ENCODE measurements around the gene SECISBP2L.

The SECISBP2L gene

DNA sequence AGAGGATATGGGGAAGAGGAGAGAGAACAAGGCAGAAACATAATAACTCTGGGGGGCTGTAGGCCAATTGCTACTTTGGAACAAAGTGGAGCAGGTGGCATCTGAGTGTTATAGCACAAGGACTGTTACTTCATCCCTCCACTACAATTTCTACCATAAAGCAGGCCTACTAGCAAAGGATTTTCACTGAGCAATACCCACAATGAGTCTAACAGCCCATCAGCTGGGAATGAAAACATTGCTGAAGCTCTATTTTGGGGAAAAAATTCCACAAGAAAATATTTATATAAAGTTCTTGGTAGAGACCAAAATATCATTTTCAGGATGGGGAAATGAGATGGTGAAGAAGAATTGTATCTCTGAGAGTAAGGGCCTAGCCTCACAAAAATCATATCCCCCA lies 78.9 kb downstream of the SECISBP2L start:
- no peak for DNase-seq

DNA sequence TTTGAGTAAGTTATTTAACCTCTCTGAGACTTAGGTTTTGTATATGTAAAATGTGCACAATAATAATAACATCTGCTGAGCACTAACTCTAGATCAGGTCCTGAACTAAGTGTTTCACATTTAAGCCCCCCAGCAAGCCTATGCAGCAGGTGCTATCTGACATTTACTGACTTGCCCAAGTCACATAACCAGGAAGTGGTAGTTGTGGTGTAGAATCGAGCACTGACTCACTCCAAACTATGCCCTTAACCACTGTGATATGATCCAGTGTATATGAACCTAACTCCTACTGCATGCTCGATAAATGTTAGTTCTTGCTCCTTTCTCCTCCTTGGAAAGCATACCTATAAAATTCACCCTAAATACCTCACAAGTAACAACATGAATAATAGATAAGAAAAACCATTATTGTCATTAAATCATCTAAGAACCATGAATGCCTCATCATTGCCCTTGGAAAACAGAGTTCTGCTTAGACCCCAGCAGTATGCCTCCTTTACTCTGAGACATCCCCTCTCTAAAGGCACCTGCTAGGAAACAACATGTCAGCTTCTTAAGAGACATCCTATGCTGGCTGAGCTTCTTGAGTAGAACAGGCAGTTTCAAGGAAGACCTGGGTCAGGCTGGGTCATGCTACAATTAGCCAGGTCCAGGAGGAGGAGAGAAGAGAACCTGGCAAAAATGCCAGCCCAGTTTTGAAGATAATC lies 79.5 kb downstream of the SECISBP2L start:
- no peak for DNase-seq

DNA sequence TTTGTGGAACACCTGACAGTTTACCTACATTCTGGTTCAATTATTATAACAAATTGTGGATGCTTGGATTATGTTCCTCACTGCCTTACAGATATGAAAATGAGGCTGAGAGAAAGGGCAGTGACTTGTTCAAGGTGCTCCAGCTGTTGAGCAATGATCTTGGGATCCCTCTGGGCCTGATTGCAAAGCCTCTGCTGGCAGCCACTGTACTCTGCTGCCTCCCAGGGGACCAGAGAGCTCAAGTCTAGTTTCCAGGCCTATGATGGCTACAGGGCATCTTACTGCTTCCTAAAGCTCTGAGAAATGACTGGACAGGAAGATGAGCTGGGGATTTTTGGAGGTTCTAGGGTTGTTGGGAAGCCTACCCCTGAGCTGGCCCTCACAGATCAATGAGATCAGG lies 80.3 kb downstream of the SECISBP2L start:
- no peak for DNase-seq

DNA sequence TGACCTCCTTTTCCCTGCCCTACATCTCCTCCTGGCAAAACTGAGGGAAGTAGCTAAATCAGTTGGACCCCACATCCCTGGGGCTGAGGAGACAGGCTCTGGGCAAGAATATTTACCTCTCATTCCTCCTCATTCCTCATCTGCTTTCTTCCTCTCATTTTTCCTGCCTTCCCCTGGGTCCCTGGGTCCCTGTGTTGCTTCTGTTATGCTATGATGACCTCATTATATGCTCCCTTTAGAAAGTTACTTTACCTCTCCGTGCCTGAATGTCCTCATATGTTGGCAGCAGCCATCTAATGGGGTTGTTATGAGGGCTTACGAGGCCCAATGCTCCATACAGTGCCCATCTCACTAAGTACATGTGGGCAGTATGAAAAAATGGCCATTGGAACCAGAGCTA lies 81.3 kb downstream of the SECISBP2L start:
- DNase-seq: no peak

DNA sequence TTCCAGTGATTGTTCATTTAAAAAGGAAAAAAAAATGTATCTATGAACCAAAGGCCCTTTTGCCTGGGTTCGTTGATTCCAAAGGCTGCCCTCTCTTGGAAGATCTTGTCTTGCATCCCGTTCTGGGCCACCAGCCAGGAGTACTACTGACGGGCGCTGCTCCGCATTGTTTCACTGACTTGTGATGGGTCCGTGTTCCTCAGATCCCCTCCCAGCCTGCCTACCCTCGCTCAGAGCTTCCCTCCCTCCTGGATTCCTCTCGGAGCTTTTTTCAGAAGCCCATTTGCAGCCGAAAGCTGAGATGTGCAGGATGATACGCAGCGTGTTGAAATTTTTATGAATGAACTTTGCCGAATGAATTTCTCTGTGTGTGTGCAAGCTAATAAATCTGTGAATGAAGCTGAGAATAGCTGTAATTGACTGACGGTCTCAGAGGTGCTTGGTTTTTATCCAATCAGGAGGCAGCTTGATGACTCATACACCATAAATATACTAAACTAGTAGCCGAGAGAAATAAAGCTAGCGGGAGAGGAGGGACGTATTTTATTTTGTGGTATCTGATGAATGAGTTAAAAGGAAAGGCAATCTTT lies 82.6 kb downstream of the SECISBP2L start, which contains the start of gene SHC4:
SHC4 (minus strand) TSS at position 396 of the 590 bp plus-strand sequence. CDS start 904 bp downstream, outside the sequence.
- DNase-seq: peak in 52 of 56 donors; percentile 13 to 86 (median 64)

DNA sequence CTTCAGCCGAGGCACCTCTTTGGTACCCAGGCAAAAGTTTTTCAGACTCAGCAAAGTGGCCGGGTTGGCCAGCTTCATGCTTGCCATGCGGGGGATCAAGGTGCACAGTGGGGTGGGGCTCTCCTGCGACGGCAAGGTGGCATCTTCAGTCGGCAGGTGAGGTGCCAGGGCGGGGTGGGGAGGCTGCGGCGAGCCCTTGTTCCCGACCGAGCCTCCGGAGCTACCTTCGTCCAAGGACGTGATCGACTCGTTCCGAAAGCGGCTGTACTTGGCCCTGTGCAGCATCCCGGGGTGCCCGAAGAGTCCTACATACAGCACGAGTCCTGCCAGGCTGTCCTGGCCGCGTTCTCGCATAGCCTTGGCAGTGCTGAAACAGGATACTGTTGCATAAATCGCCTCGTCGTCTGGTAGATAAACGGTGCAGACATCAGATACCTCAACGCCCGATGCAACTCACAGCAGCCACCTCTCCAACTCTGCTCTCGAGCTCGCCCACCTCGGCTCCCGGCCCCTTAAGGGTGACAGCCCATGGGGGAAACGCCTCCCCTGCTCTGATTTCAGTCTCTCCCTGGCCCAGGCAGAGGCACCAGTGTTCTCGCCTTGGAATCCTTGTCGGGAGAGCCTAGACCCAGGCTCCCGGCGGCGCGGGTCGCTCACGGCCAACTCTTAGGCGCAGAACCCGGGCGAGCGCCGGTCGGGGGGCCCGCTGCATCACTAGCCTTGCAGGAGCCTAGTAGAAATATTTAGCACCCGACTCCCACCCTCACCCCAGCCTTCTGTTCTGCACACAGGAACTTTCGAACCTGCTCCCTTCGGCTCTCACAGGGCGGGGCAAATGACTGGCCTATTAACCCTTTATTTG lies 83.4 kb downstream of the SECISBP2L start:
- peak in 17 of 56 donors; percentile 20 to 70 (median 40) for DNase-seq

DNA sequence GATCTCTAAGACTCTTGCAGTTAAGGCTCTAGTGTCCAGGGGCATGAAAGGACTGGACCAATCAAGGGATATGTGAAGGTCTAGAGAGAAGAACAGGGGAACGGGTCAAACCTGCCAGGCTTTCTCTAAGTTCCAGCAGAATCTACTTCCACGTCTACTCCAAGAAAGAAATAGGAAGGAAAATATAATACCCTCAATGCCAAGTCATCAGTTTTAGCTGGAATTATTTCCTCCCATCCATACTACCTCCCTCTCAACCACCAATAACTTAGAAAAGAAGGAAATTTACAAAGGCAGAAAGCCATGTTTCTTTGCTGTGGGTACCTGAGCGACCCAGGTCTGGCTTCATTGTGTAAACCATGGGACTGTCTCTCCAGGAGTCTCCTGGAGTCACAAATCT lies 90.3 kb downstream of the SECISBP2L start:
- no peak for DNase-seq

DNA sequence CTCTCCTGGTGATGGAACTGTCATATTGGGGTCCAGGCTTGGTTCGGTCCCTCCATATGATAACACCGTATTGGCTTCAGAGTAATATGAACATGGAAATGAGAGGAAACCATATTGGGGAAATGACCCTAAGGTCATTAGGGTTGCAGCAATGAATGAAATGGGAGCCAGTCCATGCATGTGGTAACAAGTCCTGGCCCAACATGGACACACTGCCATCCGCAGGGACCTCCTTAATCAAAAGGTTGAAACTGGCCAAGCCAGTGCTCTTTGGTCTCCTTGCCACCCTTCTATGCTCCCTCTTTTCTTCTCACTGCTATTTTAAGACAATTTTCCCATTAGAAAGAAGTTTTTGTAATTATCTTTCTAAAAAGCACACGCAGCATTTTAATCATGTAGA lies 90.9 kb downstream of the SECISBP2L start:
- DNase-seq: no peak

DNA sequence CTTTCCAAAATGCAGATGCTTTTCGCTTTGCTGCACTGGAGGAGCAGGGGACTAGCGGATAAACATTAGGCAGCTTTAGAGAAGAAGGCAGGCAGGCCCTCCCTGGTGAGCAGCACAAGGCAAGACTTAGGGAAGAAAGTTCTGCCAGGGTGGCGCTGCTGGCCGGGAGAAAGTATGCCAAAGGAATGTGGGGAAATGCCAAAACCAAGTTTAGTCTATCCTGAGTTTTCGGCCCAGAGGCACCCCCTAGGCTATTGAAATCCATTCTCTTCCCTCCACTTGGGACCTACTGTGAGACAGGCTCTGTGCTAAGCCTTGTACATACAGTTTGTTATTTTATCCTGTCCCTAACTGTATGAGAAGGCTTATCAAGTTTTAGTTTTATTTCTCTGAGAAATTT lies 91.7 kb downstream of the SECISBP2L start:
- DNase-seq: peak in 1 of 56 donors; percentile 5

DNA sequence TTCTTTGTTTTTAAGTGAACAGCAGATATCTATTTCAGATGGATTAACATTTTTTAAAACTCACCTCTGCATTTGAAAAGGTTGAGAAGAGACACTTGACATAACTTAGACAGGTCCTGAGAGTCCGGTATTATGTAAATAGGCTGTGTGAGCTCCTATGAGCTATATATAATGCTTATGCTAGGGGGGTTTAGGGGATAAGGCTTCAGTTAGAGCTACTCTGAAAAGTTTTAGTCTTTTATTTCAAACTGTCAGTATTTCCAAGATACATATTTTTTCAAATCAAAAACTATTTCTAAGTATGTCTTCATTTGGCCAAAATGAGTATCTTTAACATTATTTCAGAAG lies 99.4 kb downstream of the SECISBP2L start:
- DNase-seq: no peak

DNA sequence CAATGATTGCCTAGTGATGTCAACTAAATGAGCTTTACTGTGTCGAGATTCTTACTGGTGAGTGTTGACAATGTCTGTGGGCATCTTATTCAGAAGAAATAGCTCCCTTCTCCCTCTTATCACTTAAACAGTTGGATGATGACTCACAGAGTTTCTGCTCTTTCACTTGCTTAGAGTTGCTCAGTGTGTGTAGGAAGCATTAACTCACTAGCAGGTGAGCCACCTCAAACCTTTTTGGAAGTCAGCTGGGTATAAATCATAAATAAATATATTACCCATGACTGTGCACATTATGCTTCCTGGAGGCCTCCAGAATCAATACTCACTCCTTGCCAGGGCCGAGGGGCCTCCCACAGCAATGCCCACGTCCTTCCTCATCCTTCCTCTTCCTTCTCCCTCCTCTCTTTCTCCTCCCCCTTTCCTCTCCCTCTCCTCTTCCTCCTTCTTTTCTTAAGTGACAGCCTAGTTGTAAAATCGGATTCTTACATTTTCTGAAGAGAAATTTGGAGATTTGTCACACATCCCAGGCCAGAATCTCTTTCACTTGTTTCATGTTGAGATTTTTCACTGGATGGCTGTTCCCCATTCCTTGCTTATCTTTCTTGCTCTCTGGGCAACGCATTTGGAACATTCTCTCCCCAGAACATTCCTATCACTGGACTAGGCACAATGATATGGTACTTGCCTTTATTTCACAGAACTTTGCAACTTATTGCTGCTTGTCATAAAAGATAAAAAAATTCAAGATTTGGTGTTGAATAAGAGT lies 100.0 kb downstream of the SECISBP2L start:
- DNase-seq: peak in 9 of 56 donors; percentile 1 to 50 (median 8)

DNA sequence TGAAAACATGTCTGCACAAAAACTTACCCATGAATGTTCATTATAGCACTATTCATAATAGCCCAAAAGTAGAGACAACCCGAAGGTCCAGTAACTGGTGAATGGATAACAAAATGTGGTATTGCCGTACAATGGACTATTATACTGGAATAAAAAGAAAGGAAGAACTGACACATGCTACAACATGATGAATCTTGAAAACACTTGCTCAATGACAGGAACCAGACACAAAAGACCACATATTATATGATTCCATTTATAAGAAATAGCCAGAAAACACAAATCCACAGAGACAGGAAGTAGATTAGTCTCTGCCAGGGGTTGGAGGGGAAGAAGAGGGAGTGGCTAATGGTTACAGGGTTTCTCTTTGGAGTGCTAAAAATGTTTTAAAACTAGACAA lies 100.9 kb downstream of the SECISBP2L start:
- DNase-seq: no peak

DNA sequence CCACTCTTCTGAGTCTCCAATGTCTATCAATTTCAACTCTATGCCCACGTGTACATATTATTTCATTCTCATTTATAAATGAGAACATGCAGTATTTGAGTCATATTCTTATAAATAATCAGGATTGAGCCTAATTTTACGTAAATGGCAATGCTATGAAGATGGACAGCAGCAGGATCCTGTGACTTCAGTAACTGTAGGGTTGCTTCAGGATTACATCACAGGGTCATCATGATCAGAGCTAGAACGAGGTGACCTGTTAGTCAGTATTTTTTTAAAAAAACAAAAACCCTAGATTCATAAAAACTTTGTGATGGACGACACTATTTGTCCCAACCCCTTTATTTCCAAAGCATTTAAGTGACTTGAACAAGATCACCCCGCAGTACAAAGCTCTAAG lies 104.3 kb downstream of the SECISBP2L start:
- no peak for DNase-seq

DNA sequence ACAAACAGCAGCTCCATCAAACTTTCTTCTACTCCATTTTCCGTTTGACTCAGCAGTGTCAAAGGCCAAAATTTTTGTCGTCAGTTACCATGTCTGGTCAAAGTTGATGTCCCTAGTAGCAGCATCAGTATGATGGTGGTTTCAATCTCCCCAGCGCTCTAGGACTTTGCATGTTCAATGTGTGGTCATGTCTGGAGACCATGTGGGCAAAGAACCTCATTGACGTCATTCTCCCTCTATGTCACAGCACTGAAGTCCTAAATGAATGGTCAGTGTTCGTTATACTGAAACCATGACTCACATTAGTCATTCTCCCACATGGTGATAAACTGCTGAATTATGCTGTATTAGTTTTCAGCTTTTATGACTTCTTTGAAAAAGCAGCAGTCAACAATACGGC lies 105.7 kb downstream of the SECISBP2L start:
- no peak for DNase-seq

DNA sequence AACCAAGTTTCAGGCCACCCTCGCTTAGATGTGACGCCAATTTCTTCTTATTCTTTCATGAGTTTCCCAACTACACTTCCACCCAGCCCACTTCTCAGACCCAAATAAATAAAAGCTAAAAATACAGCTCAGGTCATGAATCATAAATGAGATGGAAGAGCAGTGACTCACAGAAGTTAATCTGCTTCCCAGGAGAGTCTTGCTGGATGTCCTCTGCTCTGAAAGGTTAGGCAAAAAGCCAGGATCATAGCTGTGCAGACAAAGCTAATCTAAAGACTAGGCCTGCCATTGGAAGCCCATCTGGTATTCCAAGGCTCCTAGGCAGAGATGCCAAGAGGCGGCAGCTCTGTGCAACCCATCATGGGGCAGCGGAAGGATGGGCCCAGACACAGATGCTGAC lies 106.6 kb downstream of the SECISBP2L start:
- no peak for DNase-seq

All from nucleus accumbens (tissue), 56 donors.